Type B pancreatic cell (in vitro differentiated cells): Measurements from ENCODE around the gene ETV7. TPM values are rescaled to one million over a fixed set of nuclear protein-coding genes. Genes with fewer than 3 reads are reported as not detected.

Experiments
- DNase-seq: peaks from one replicate; pipeline ENCODE4 v3.0.0; 2021; ENCODE audit warnings: mixed read lengths; ENCODE audit not compliant: unreplicated experiment; ENCODE audit errors: extremely low spot score
- H3K27ac Mint-ChIP-seq: 2 replicates; pipeline ENCODE4 v1.8.0; 2021; ENCODE audit warnings: mild to moderate bottlenecking, mixed read lengths
- H3K27me3 Mint-ChIP-seq: 2 replicates; pipeline ENCODE4 v1.8.0; 2021; ENCODE audit warnings: mixed read lengths
- H3K36me3 Mint-ChIP-seq: 2 replicates; pipeline ENCODE4 v1.8.0; 2021; ENCODE audit warnings: mixed read lengths
- H3K4me1 Mint-ChIP-seq: one replicate; pipeline ENCODE4 v1.8.0; 2021; ENCODE audit warnings: mixed read lengths; ENCODE audit not compliant: unreplicated experiment
- H3K4me3 Mint-ChIP-seq: 2 replicates; pipeline ENCODE4 v1.8.0; 2021; ENCODE audit warnings: mild to moderate bottlenecking, mixed read lengths
- H3K9me3 Mint-ChIP-seq: 2 replicates; pipeline ENCODE4 v1.8.0; 2021; ENCODE audit warnings: mixed read lengths
- total RNA-seq: library from RNA; stranded (reverse); gene quantifications from 2 replicates; pipeline ENCODE4 v1.2.1, GENCODE V29; 2021; ENCODE audit warnings: low replicate concordance
- TF ChIP-seq, protein P1 (sequence below): fragments of 200-600 bp; sonication (generic); conservative IDR thresholded peaks from 2 replicates; pipeline ENCODE4 v1.5.0; 2021; ENCODE audit warnings: antibody characterized with exemption, mild to moderate bottlenecking

The ETV7 gene
- total RNA-seq, 1 donor from 2014 or later = 1.7 TPM

DNA sequence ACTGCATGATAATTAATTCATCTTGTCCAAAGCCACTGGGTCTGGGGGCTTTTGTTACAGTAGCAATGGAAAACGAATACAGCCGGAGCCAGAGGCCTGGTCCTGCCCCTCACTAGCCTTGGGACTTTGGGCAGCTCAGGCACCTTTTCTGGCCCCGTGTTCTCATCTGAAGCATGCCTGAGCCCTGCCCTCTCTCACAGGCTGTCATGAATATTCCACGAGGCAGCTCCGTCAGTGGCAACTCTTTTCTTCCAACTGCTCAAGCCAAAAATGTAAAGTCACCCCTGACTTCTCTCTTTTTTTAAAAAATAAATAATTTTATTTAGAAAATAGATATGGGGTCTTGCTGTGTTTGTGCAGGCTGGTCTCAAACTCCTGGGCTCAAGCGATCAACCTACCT lies 56.1 kb downstream of the ETV7 start:
- TF ChIP-seq, protein P1, sequence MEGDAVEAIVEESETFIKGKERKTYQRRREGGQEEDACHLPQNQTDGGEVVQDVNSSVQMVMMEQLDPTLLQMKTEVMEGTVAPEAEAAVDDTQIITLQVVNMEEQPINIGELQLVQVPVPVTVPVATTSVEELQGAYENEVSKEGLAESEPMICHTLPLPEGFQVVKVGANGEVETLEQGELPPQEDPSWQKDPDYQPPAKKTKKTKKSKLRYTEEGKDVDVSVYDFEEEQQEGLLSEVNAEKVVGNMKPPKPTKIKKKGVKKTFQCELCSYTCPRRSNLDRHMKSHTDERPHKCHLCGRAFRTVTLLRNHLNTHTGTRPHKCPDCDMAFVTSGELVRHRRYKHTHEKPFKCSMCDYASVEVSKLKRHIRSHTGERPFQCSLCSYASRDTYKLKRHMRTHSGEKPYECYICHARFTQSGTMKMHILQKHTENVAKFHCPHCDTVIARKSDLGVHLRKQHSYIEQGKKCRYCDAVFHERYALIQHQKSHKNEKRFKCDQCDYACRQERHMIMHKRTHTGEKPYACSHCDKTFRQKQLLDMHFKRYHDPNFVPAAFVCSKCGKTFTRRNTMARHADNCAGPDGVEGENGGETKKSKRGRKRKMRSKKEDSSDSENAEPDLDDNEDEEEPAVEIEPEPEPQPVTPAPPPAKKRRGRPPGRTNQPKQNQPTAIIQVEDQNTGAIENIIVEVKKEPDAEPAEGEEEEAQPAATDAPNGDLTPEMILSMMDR = no peak
- DNase-seq = no peak
- H3K4me1 Mint-ChIP-seq = peaks cover 30% of the 10 kb centered on the region
- H3K27ac Mint-ChIP-seq = no peak overlapping the region
- peaks cover 25% of the 10 kb centered on the region for H3K27me3 Mint-ChIP-seq
- no peaks in the 10 kb centered on the region for H3K36me3 Mint-ChIP-seq
- no peaks in the 10 kb centered on the region for H3K9me3 Mint-ChIP-seq
- H3K4me3 Mint-ChIP-seq = no peak overlapping the region

DNA sequence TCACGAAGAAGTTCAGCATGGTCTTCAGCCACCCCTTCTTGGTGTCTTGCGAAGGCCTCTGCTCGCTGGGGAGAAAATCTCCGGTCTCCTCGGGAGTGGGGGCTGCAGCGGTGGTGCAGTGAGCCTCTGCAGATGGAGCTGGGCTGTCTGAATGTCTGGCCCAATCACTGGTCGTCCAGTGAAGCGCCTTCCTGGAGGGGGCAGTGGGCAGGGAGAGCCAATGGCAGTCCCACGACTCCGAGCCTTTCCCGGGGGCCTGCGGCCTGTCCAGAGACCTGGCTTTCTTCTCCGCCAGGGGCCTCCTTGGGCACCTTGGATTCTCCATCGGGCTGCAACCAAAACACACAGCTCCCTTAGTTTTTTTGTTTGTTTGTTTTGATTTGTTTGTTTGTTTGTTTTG lies 57.1 kb downstream of the ETV7 start:
- no peak overlapping the region for H3K27ac Mint-ChIP-seq
- H3K4me1 Mint-ChIP-seq = peaks cover 36% of the 10 kb centered on the region
- no peaks in the 10 kb centered on the region for H3K36me3 Mint-ChIP-seq
- no peaks in the 10 kb centered on the region for H3K9me3 Mint-ChIP-seq
- peaks cover 20% of the 10 kb centered on the region for H3K27me3 Mint-ChIP-seq
- DNase-seq = no peak
- no peak overlapping the region for H3K4me3 Mint-ChIP-seq
- TF ChIP-seq, protein P1 = no peak

DNA sequence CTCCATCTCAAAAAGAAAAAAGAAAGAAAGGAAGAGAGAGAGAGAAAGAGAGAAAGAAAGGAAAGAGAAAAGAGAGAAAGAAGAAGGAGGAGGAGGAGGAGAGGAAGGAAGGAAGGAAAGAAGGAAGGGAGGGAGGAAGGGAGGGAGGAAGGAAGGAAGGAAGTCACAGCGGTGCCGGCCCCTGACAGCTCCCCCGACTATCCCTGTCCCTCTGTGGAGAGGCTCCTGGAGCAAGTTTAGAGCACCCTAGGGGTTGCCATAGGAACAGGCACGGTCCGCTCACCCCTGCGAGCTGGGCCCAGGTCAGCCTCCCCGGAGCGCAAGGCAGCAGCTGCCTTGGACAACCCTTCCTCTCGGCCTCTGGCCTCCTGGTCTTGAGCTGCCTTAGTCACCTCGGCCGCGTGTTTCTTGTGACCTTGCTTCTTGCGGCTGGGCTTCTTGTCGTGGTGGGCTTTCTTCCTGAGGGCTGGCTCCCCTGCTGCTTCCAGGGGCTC lies 57.6 kb downstream of the ETV7 start:
- Mint-ChIP-seq H3K36me3 (no peaks in the 10 kb centered on the region), H3K4me3 (no peak overlapping the region), H3K9me3 (no peaks in the 10 kb centered on the region), H3K4me1 (peaks cover 31% of the 10 kb centered on the region), H3K27me3 (peaks cover 15% of the 10 kb centered on the region), H3K27ac (no peak overlapping the region)
- no peak for DNase-seq
- TF ChIP-seq, protein P1 = no peak

GRCh38 chr6:36328600-36328999 lies 58.9 kb downstream of the ETV7 start:
- H3K4me3 Mint-ChIP-seq = no peak overlapping the region

DNA sequence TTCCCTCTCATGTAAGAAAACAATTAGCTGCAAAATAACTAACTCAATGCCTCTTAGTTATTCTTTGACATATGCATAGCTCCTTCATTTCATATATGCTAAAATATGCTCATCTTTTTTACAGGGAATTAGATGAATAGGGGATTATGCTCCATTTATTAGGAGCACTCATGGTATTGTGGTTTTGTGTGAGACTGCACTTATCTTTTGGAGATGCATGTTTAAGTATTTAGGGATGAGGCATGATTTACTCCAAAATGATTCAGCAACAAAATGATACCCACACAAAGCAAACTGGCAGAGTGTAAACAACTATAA lies 59.6 kb downstream of the ETV7 start:
- H3K9me3 Mint-ChIP-seq = no peaks in the 10 kb centered on the region
- TF ChIP-seq, protein P1 = no peak
- no peaks in the 10 kb centered on the region for H3K36me3 Mint-ChIP-seq
- DNase-seq = no peak
- H3K4me1 Mint-ChIP-seq = peaks cover 16% of the 10 kb centered on the region
- peaks cover 8% of the 10 kb centered on the region for H3K27me3 Mint-ChIP-seq
- H3K4me3 Mint-ChIP-seq = no peak overlapping the region
- no peak overlapping the region for H3K27ac Mint-ChIP-seq

More at GRCh38 chr6:36328600-36328999, 58.9 kb downstream of the ETV7 start:
- Mint-ChIP-seq H3K4me1 (peaks cover 19% of the 10 kb centered on the region), H3K27me3 (peaks cover 8% of the 10 kb centered on the region), H3K36me3 (no peaks in the 10 kb centered on the region), H3K27ac (no peak overlapping the region), H3K9me3 (no peaks in the 10 kb centered on the region)
- TF ChIP-seq, protein P1 = no peak
- no peak for DNase-seq
